A204.1 (cell line): Measurements from ENCODE around the gene MYO1A.
"Not testable (repeated sequence)": the region's sequence is repeated elsewhere in the genome, so short reads cannot be mapped to it uniquely, and the experiment has no call there.

Experiments
- FAIRE-seq: peaks from 2 replicates; lab custom pipeline; 2012; peaks lifted over from hg19 to GRCh38; lab: Jason Lieb, UNC

MYO1A gene

DNA sequence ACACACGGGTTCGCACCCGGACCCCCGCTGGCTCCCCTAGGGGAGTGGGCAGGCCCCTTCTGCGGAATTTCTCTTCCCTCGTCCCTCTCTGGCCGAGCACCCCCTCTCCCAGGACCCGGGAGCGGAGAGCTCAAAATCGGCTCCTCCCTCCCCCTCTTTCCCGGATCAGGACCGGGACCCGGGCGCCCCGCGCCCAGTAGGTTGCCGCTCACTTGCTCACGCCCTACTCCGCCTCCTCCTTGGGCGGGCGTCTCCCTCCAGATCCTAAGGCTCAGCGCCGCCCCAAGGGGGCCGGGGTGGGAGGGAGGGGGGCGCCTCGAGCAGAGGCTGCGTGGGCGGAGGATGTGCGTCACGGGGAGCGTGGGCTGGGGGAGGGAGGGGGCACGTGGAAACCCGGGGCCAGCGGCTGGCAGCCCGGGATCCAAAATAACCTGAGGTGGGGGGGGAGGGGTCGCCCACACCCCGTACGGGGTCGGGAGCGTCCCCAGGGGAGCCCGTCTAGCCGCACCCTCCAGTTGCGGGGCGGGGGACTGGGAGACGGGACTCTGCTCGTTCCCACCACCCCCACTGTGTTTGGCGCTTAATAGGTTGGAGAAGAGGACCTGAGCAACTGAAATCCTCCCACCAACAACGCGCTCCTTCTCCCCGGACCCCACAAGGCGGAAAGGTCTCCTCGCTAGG is 37.2 kb upstream of the MYO1A start:
- no peak for FAIRE-seq

DNA sequence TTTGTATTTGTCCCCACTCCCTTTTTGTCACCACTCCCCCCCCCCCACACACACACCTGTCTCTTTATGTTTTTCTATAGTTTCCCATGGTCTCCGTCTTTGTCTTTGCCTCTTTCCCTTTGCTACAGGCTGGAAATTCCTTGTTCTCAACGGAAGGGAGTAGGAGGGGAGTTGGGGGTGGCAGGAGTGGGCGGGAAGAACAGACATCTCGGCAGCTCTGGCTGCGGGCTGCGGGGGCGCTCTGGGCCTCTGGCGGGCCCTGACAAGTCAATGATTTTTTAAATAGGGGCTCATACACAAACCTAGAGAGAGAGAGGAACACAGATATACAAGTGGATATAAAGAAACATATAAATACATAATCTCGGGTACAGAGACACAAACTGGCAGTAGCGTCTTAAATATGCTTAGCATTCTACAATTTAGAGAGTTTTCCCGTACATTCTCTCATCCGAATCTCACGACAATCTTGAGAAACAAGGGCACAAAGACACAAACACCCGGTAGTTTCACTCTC is 36.6 kb upstream of the MYO1A start:
- peak; percentile 47 for FAIRE-seq

DNA sequence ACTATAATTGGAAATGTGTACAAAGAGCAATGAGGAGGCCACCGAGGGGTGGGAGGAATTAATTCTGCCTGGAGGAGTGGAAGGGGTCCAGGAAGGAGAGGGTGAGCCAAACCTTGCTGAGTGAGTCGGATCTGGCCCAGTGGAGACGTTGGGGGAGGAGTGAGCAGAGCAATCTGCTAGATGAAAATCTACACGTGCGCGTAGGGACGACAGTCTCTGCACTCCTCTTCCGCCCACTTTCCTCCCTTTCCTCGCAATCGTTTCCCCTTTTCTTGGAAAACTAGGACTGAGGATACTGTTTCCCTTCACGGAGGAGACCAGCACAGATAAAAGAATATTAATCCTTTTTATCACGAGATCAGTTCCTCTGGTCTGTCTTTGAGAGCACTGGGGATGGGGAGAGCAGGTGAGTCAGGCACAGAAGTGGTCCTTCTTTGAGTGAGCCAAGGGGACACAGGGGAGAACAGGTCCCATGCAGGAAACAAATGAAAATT is 36.1 kb upstream of the MYO1A start:
- FAIRE-seq: no peak

DNA sequence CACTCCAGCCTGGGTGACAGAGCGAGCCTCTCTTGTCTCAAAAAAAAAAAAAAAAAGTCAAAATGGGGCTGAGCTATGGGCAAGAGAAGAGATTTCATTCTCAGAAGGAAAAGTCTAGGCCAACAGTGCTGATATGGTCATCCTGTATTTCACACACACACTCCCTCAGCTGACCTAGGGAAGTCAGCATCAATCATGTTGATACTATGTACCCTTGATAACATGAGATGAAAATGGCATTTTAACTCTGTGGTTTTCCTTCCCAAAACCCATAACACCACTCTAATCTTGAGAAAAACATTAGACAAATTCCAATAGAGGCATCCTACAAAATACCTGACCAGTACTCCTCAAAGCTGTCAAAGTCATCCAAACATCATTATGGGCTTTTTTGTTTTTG is 30.9 kb upstream of the MYO1A start:
- FAIRE-seq: no peak

- FAIRE-seq: no peak
These were observed 29.9 kb upstream of the MYO1A start for GRCh38 chr12:57079821-57080220.

DNA sequence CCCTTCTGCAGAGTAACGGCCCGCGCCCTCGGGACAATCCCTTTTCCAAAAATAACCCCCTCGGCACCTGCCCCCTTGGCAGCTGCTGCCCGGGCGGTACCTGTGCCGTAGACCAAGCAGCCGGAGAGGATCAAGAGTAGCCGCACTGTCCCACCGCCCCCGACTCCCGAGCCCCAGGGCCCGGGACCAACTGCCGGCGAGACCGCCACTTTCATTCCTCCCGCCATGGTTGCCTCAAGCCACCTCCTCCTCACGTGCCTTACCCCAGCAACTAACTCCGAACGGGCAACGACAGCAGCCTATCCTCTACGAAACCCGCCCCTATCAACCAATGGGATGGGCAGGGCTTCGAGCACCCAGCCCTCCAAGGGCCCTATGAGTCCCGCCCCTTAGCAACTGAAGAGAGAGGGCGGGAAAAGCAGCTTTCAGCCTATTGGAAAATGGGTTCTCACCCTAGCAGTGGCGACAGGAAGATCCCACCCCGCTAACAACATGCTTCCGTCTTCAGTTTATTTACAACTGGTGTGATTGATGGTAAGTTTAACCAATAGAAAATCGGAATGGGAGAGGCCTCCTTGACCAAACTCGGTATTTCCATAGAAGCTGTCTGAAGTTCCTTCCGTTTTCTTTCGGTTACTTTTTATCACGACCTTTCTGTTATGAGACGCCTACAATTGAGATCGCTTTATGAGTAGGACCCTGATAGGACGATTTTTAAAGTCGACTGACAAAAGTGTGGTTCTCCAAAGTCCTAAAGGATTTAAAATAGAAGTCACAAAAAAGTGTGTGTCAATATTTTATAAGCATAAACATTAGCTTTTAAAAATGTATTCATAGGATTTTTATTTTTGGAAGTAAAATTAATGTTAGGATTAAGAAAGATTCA is 28.8 kb upstream of the MYO1A start, which contains the start of gene NEMP1:
NEMP1 (minus strand) TSS at position 273 of the 886 bp plus-strand sequence; CDS start at position 227, 46 bp downstream.
- FAIRE-seq: peak; percentile 100

GRCh38 chr12:57073566-57074450 is 23.9 kb upstream of the MYO1A start:
- FAIRE-seq: not testable (repeated sequence)

DNA sequence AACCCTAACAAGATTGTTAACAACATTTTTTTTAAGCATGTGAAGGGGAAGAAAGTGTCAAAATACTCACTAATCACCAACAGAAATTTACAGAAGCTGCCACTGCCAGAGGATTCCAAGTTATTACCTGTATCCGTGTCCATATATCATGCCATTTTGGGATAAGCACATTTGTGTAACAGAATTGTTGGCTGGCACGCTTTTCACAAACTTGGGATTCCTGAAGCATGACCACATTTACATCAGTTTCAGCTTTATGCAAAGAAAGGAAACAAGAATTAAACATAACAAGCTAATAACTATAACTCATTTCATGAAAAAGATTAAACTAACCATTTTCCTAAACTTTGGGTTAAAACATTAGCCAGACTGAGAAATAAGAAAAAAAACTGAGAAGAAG is 22.7 kb upstream of the MYO1A start:
- FAIRE-seq: no peak

DNA sequence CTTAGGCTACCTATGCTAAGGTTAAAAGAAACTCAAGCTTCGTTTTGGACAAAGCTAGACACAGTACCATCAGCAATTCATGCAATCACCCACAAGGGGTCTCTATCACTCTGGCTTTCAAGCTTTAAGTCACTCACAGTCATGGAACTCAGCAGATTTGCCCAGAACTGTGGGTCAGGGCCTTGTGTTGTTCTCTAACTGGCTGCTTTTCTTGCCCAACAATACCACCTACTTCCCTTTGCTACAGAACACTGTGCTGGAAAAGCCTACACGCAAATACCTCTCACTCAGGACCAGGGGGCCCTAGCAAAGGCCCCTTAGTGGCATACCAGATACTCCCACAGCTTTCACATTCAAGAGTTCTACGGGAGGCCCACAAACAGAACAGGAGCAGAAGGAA is 19.6 kb upstream of the MYO1A start:
- FAIRE-seq: peak; percentile 90

- FAIRE-seq: no peak
These were observed 16.3 kb upstream of the MYO1A start for GRCh38 chr12:57066245-57066644.

- peak; percentile 63 for FAIRE-seq
These were observed 14.2 kb upstream of the MYO1A start for GRCh38 chr12:57063991-57064685.

GRCh38 chr12:57058454-57058853 is 8.5 kb upstream of the MYO1A start:
- FAIRE-seq: no peak

DNA sequence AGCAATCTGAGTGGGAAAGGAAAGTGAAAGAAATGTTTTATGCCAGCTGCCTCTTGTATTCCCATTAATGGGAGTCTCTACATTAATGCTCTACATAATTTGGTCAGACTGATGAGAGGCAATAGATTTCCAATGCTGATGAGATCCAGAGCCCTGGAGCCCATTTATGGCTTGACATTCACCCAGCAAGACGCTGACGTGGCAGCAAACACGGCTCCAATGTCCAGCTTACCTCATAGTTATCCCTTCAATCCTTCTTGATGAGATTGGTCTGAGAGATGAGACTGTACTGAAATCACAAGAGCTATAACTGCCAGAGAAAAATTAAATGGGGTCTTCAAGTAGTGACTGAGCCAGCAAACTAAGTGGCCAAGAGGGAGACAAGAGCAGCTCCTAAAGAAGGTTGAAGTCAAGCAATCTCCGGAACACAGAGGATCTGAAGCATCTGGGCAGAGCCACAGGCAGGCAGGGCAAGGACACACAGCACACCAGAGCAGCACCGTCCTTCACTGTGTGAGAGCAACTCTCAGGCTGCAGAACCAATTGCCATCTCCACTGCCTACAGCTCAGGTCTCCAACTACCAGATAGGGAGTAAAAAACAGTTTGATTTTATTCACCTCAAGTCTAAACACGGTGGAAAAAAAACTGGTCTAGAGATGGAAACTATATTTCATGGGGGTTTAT is 7.3 kb upstream of the MYO1A start:
- FAIRE-seq: no peak

- no peak for FAIRE-seq
These were observed 5.9 kb upstream of the MYO1A start for GRCh38 chr12:57055824-57056223.

DNA sequence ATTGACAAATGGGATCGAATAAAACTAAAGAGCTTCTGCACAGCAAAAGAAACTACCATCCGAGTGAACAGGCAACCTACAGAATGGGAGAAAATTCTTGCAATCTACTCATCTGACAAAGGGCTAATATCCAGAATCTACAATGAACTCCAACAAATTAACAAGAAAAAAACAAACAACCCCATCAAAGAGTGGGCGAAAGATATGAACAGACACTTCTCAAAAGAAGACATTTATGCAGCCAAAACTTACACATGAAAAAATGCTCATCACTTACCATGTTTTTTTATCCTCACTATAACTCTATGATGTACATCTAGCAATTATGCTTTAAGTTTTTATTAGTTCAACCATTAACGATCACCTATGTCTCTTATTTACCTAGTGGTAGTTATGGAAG is 4.0 kb upstream of the MYO1A start:
- not testable (repeated sequence) for FAIRE-seq

- FAIRE-seq: not testable (repeated sequence)
These were observed 3.2 kb upstream of the MYO1A start for GRCh38 chr12:57053146-57053545.

- no peak for FAIRE-seq
These were observed 1.1 kb upstream of the MYO1A start for GRCh38 chr12:57051011-57051410.

DNA sequence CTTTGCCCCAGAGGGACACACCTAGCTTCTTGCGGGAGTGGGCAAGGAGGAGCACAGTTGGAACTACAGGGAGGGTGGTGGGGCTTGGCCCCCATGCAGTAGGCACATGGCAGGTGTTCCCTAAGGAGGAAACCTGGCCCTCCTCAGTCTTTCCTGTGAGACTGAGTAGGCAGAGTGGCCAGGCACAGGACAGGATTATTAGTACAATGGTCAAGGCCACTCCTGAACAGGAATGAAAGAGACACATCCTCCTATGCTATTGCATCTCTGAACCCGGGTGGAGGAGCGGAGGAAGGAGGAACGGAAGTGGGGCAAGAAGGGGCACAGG is 846 bp downstream of the MYO1A start:
- FAIRE-seq: no peak

DNA sequence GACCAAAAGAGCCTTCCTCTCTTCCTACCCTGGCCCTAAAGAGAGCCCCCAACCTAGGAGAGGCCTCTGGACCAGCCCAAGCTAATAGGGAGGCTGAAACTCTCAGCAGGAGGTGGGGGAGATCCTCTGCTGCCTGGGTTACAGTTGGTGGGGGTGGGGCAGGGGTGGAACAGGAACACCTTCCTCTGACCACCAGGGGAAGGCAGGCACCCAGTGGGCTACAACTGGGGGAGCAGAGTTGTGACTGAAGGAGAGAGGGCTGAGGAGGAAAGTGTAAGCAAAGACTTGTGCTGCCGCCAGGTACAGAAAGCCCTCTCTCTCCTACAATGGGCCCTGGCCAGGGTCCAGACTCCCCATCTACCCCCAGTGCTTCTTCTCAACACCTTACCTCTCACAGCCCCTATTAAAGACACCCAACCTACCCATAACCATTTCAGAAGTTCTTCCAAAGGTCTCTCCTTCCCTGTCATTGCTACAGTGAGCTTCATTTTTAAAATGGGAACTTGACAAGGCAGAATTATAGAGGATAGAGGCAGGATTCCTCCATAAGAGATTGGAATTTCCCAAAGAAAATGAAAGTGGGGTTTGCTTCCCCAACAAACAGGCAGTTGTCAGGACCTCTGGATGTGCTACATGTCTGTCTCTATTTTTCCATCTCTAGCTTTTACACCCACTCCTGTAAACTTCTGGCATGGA is 1.4 kb downstream of the MYO1A start:
- FAIRE-seq: no peak

DNA sequence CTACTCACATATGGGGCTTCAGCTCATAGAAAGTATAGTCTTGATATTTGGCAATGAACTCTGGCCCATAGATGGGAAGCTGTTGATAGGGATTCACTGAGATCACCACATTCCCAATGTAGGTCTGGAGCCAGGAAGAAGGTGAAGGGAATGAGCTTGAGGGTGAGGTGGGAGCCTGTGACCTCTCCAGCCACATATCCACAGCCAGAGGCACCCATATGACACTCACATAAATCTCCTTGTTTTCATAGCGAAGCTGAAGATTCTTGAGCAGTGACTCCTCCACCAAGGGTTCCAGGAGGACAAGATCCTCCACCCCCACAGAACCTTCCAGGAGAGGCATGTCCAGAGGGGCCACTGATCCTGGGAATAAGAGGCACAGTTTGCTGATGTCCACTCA is 1.9 kb downstream of the MYO1A start:
- no peak for FAIRE-seq
